ENCODE results near the gene ACVR2B. TPM values are rescaled to one million over a fixed set of nuclear protein-coding genes. Genes with fewer than 3 reads are reported as not detected.

The ACVR2B gene
- polyA plus RNA-seq, 1 donor from 2014 or later, result 33.3 TPM

GRCh38 chr3:38538773-38539353 lies 85.2 kb downstream of the ACVR2B start:
- H3K9ac ChIP-seq (ENCODE audit: low read length), result no peak overlapping the region
- TF ChIP-seq SMC3 (conservative IDR thresholded peaks at IDR 0.05; ENCODE audit: poor library complexity) (no peak), RAD21 (conservative IDR thresholded peaks at IDR 0.05) (no peak), TAF1 (IDR thresholded peaks at IDR 0.05; ENCODE audit: low read depth) (no peak), EZH2 (IDR thresholded peaks at IDR 0.05; ENCODE audit: borderline replicate concordance, insufficient read depth, low read length, poor library complexity, severe bottlenecking) (no peak), REST (IDR thresholded peaks at IDR 0.05; ENCODE audit: borderline replicate concordance) (no peak), EP300 (conservative IDR thresholded peaks at IDR 0.05; ENCODE audit: poor library complexity, severe bottlenecking) (no peak), MXI1 (conservative IDR thresholded peaks at IDR 0.05; ENCODE audit: poor library complexity, severe bottlenecking) (no peak), POLR2AphosphoS5 (IDR thresholded peaks at IDR 0.05) (no peak), CTCF (IDR thresholded peaks at IDR 0.05; ENCODE audit: poor library complexity, severe bottlenecking) (no peak)
- no peaks in the 10 kb centered on the region for H3K79me2 ChIP-seq (replicated peaks; ENCODE audit: insufficient read depth, low read length)
- H3F3A ChIP-seq (ENCODE audit: insufficient read depth, low read length, poor library complexity, severe bottlenecking), result no peaks in the 10 kb centered on the region
- H3K27ac ChIP-seq (ENCODE audit: low read length), result no peak overlapping the region
- H3K36me3 ChIP-seq (ENCODE audit: insufficient read depth, low read length), result no peaks in the 10 kb centered on the region
- no peaks in the 10 kb centered on the region for H3K9me2 ChIP-seq (ENCODE audit: insufficient read depth, low read length)
- no peak overlapping the region for H3K4me2 ChIP-seq (ENCODE audit: low read length)
- H4K20me1 ChIP-seq (ENCODE audit: insufficient read depth), result no peaks in the 10 kb centered on the region
- H3K27me3 ChIP-seq (ENCODE audit: insufficient read depth, low read depth, low read length), result no peaks in the 10 kb centered on the region
- H3K4me3 ChIP-seq (ENCODE audit: low read length), result no peak overlapping the region
- peaks cover 5% of the 10 kb centered on the region for H3K9me3 ChIP-seq (ENCODE audit: low read length)
- no peak overlapping the region for H2AFZ ChIP-seq (ENCODE audit: low read depth, low read length)

- Histone ChIP-seq H3K4me3 (ENCODE audit: low read length) (no peak overlapping the region), H4K20me1 (ENCODE audit: insufficient read depth) (no peaks in the 10 kb centered on the region), H3K9ac (ENCODE audit: low read length) (no peak overlapping the region), H3K27me3 (ENCODE audit: insufficient read depth, low read depth, low read length) (no peaks in the 10 kb centered on the region), H3F3A (ENCODE audit: insufficient read depth, low read length, poor library complexity, severe bottlenecking) (no peaks in the 10 kb centered on the region), H3K27ac (ENCODE audit: low read length) (no peak overlapping the region), H2AFZ (ENCODE audit: low read depth, low read length) (no peak overlapping the region), H3K9me2 (ENCODE audit: insufficient read depth, low read length) (no peaks in the 10 kb centered on the region), H3K36me3 (ENCODE audit: insufficient read depth, low read length) (no peaks in the 10 kb centered on the region), H3K4me2 (ENCODE audit: low read length) (no peak overlapping the region), H3K9me3 (ENCODE audit: low read length) (no peaks in the 10 kb centered on the region), H3K79me2 (replicated peaks; ENCODE audit: insufficient read depth, low read length) (no peaks in the 10 kb centered on the region)
- no peak for TF ChIP-seq RAD21 (conservative IDR thresholded peaks at IDR 0.05)
- TF ChIP-seq POLR2AphosphoS5 (IDR thresholded peaks at IDR 0.05), result no peak
- no peak for TF ChIP-seq MXI1 (conservative IDR thresholded peaks at IDR 0.05; ENCODE audit: poor library complexity, severe bottlenecking)
- TF ChIP-seq SMC3 (conservative IDR thresholded peaks at IDR 0.05; ENCODE audit: poor library complexity), result no peak
- TF ChIP-seq EZH2 (IDR thresholded peaks at IDR 0.05; ENCODE audit: borderline replicate concordance, insufficient read depth, low read length, poor library complexity, severe bottlenecking), result no peak
- TF ChIP-seq REST (IDR thresholded peaks at IDR 0.05; ENCODE audit: borderline replicate concordance), result no peak
- TF ChIP-seq TAF1 (IDR thresholded peaks at IDR 0.05; ENCODE audit: low read depth), result no peak
- TF ChIP-seq CTCF (IDR thresholded peaks at IDR 0.05; ENCODE audit: poor library complexity, severe bottlenecking), result no peak
- no peak for TF ChIP-seq EP300 (conservative IDR thresholded peaks at IDR 0.05; ENCODE audit: poor library complexity, severe bottlenecking)
These were observed 88.1 kb downstream of the ACVR2B start for GRCh38 chr3:38541806-38542205.
